CD4-positive, alpha-beta T cell treated with Interleukin-4 for 1 hour (primary cell): Measurements from ENCODE around the gene G6PC1.
"Not testable (repeated sequence)": the region's sequence is repeated elsewhere in the genome, so short reads cannot be mapped to it uniquely, and the experiment has no call there.

Experiments used
- DNase-seq, 2 donors: peaks; one replicate each; pipeline ENCODE4 v3.0.0-alpha.2; 2020 to 2022

G6PC1 gene

DNA sequence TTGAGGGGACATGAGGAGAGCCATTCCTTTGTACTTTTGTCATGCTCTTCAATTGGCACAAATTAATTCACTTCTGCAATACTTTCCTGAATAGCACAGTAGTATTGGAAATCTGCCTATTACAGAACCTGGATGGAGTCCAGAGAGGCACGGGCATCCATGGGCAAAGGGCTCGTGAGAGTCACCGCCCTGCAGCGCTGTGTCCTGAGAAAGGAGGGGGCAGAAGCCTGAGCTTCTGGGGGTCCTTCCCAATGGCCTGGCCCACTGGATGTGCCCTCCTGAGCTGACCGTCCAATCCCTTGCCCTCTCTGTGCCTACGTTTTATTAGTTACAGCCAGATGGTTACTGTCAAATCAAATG lies 3.5 kb downstream of the G6PC1 start:
- no peak for DNase-seq

DNA sequence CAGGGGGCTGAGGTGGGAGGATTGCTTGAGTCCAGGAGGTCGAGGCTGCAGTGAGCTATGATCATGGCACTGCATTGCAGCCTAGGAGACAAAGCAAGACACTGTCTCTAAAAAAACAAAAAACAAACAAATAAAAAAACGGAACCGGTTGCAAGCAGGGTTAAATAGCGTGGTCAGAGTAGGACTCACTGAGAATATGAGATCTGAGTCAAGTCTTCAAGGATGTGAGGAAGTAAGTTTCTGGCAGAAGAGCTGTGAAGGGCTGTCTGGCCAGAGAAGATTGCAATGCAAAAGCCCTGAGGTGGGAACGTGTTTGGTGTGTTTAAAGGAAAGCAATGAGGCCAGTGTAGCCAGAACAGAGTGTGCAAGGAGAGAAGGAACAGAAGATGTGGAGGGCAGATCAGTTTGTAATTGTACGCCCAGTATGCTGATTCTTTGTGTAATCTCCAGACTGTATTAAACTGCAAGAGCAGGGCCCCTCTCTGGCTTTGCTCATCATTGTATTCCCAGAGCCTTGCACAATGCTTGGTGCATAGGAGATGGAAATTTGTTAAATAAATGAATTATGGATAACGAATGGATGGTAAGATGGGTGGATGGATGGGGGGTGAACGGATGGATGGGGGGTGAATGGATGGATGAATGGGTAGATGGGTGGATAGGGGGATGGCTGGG lies 6.3 kb downstream of the G6PC1 start:
- DNase-seq, result no peak

DNA sequence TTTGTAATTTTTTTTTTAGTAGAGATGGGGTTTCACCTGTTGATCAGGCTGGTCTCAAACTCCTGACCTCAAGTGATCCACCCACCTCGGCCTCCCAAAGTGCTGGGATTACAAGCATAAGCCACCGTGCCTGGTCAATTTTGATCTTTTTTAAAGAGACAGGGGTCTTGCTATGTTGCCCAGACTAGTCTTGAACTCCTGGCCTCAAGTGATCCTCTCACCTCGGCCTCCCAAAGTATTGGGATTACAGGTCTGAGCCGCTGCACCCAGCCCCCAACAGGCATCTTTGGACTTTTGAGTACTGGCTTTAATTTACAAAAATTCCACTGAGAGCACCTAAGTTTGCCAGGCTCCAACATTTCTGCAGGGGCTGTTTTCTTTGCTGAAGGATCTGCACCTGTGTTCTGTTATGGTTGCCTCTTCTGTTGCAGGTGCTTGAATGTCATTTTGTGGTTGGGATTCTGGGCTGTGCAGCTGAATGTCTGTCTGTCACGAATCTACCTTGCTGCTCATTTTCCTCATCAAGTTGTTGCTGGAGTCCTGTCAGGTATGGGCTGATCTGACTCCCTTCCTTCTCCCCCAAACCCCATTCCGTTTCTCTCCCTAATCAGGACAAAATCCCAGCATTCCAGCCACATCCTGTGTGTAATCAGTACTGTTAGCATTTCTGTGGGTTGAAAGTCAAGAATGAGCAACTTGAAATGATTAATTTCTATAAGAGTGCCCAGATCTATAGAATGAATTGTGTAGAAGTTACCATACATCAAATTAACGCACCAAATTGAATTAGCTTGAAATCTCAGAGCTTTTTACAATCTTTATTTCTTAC lies 8.5 kb downstream of the G6PC1 start:
- DNase-seq, result no peak

DNA sequence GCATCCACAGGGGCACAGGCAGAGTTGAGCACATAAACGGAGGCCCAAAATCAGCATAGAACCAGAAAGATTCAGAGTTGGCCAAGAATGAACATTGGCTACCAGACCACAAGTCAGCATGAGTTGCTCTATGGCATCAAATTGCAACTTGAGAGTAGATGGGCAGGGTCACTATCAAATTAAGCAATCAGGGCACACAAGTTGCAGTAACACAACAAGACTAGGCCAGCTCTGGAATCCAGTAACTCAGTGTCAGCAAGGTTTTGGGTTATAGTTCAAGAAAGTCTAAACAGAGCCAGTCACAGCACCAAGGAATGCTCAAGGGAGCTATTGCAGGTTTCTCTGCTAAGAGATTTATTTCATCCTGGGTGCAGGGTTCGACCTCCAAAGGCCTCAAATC lies 12.9 kb downstream of the G6PC1 start:
- DNase-seq, result no peak

DNA sequence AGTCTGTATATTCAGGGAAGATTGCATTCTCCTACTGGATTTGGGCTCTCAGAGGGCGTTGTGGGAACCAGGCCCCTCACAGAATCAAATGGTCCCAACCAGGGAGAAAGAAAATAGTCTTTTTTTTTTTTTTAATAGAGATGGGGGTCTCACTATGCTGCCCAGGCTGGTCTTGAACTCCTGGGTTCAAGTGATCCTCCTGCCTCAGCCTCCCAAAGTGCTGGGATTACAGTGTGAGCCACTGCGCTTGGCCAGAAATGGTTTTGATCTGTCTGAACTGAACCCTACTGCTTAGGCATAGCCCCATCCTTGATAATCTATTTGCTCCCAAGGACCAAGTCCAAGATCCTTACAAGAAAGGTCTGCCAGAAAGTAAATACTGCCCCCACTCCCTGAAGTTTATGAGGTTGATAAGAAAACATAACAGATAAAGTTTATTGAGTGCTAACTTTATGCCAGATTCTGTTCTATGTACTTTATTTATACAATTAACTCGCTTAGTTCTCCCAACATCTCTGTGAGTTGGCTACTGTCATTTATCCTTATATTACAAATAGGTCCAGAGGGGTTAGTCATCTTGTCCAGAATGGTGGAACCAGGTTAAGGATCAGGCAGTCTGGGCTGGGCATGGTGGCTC lies 13.5 kb downstream of the G6PC1 start:
- DNase-seq, result no peak

DNA sequence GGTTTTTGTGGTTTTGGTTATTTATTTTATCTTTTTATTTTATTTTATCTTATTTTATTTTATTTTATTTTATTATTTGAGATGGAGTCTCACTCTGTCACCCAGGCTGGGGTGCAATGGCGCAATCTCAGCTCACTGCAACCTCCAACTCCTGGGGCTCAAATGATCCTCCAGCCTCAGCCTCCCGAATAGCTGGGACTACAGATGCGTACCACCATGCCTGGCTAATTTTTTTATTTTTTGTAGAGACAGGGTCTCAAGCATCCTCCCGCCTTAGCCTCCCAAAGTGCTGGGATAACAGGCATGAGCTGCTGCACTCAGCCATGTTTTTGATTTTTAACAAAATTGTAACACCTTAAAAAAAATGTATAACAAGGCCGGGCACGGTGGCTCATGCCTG lies 14.7 kb downstream of the G6PC1 start:
- not testable (repeated sequence) for DNase-seq

DNA sequence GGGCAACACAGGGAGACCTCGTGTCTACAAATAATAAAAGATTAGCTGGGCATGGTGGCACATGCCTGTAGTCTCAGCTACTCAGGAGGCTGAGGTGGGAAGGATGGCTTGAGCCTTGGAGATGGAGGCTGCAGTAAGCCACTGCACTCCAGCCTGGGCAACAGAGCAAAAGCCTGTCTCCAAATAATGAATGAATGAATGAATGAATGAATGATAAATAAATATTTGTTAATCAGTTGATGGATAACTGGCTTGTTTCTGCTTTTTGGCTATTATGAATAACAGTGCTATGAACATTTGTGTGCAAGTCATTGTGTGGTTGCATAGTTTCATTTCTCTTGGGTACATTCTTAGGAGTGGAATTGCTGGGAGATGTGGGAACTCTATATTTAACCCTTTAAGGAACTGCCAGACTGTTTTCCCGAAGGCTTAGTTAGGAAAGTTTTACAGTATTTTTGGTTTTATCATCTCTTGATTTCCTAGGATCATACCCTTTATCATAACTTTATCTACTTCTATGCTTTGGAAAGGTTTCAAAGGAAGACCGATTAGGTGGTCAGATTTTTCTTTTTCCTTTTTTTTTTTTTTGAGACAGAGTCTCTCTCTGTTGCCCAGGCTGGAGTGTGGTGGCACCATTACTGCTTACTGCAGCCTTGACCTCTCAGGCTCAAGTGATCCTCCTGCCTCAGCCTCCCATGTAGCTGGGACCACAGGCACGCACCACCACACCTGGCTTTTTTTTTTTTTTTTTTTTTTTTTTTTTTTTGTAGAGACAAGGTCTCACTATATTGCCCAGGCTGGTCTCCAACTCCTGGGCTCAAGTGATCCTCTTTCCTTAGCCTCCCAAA lies 16.0 kb downstream of the G6PC1 start:
- not testable (repeated sequence) for DNase-seq

DNA sequence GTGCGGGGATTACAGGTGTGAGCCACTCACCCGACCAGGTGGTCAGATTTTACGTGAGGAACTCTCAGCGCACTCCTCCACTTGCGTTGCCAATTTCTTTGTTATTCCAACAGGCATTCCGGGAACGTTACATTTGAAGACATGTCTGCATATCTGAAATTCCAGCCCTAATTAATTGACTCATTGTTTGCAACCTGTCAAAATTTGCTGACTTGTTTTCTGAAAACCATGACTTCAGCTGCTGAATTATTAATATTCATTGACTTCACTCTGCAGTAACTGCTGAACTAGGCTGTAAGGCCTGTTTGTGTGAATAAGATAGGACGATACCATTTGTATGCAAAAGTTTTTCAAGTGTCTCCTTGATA lies 16.6 kb downstream of the G6PC1 start:
- no peak for DNase-seq

DNA sequence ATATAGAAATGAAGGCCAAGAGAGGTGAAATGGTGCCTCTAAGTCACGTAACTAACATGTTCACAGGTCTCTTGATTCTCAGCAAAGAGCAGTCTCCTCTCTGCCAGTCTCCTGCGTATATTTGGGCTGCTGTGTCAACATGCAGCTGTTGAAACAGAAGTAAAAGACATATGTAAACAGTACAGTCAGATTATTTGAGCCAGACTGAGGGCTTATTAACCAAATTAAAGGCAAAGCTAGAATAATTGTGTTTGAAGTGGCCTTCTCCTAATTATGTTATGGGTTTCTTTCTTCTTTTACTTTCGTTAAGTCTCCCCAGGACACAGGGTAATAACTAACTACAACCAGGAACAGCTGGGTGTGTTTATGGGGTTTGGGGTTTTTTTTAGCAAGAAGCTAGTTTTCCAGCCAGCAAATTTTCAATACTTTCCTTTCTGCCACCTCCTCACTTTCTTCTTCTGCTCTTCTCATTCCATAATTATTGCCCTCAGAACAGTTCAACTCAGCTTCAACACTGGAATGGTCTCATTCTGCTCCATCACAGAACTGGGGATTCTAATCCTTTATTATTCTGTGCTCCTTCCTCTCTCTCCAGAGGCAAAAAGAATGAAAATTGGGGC lies 18.4 kb downstream of the G6PC1 start:
- DNase-seq, result no peak

DNA sequence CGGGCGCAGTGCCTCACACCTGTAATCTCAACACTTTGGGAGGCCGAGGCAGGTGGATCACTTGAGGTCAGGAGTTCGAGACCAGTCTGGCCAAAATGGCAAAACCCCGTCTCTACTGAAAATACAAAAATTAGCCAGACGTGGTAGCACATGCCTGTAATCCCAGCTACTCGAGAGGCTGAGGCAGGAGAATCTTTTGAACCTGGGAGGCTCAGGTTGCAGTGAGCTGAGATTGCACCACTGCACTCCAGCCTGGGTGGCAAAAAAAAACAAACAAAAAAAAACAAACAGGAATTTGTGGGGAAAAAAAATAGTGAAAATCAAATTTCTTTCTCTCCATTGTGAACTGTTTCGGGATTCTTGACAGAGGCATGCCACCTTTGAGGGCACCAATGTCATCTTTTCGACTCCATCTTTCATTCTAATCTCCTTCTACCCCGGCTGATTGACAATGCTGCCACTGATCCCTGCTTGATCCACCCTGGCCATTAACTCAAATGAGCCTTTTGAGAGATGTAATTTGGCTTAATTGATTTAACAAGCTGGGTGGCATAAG lies 19.0 kb downstream of the G6PC1 start:
- not testable (repeated sequence) for DNase-seq

DNA sequence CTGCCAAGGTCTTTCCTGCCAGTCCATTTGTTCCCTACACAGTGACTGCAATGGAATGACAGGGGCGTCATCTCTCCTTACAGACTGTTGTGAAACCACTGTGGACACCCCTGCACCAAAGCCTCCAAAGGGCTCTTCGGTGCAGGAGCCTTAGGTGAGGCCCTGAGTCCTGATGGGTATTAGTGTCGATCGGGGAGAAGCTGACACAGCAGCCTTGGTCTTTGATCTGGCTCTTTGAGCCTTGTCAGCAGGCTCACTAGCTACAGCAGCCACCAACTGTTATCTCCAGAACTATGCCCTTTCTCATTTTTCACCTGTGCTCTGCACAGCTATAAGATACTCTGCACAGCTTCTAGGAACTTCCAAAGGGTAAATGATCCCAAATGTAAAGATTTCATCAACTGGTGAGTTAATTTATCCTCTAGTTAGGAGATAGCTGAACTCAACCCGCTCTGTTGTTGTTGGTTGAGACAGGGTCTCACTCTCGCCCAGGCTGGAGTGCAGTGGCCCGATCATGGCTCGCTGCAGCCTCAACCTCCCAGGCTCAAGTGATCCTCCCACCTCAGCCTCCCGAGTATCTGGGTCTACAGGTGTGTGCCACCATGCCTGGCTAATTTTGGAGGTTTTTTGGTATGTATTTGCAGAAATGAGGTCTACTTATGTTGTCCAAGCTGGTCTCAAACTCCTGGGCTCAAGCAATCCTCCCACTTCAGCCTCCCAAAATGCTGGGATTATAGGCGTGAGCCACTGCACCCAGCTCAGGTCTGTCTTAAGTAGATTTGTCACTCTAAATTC lies 19.7 kb downstream of the G6PC1 start:
- no peak for DNase-seq

DNA sequence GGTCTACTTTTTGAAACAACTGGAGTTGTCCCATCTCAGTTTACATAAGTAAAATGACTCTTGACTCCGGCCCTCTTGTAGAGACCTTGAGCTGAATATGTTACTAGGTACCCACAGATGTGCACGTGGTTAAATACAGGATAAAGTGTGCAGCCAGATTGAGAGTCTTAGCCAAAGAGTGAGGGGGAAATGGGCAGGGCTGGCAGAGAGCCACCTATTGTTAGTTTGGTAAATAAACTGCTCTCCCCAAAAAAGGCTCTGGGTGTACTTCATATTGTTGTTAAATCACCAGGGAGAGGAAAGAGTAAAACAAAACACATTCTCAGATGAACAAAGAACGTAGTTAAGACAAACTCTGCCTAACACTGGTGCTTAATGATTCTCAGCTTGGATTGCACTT lies 20.3 kb downstream of the G6PC1 start:
- DNase-seq, result no peak

DNA sequence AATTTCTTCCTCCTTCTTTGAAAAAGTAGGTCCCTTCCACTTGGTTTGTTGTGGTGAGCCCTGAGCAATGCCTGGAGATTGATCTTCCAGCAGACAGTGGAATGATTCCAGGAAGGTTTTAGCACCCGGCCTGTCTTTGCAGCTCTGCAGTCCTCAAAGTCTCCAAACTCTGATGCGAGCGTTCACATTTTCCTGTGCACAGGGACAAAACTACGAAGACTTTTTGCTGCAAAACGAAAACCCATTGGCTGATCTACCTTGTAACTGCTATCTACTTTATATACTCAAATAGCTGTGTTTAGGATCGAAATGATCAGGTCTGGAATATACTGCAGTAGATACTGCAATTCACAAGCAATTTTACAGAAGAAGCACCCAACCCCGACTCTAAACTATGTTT lies 21.7 kb downstream of the G6PC1 start:
- no peak for DNase-seq

DNA sequence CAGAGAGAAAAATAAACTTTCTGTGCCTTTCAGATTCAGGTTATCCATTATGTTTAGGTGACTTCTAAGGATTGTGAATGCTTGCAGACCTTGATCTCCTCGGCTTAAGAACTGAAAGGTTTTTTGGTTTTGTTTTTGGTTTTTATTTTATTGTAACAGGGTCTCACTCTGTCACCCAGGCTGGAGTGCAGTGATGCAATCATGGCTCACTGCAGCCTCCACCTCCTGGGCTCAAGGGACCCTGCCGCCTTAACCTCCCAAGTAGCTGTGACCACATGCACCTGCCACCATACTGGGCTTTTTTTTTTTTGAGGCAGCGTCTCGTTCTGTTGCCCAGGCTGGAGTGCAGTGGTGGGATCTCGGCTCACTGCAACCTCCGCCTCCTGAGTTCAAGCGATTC lies 22.9 kb downstream of the G6PC1 start:
- DNase-seq, result not testable (repeated sequence)

DNA sequence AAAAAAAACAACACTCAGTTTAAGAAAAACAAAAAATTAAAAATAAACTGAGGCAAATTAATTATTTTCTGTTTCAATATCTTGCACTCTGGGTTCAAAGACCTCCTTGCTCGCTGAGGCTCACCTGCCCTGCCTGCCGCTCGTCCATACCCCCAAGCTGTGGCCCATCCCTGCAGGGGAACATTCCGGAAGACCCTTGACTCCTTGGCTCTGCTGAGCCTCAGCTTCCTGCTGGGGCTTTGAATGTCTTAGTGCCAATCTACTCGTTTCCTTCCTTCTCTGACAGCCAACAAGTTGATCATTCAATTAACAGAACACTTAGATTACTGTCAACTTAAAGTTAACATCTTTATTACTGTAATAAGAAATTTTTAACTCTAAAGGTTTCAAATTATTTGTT lies 24.3 kb downstream of the G6PC1 start:
- no peak for DNase-seq

DNA sequence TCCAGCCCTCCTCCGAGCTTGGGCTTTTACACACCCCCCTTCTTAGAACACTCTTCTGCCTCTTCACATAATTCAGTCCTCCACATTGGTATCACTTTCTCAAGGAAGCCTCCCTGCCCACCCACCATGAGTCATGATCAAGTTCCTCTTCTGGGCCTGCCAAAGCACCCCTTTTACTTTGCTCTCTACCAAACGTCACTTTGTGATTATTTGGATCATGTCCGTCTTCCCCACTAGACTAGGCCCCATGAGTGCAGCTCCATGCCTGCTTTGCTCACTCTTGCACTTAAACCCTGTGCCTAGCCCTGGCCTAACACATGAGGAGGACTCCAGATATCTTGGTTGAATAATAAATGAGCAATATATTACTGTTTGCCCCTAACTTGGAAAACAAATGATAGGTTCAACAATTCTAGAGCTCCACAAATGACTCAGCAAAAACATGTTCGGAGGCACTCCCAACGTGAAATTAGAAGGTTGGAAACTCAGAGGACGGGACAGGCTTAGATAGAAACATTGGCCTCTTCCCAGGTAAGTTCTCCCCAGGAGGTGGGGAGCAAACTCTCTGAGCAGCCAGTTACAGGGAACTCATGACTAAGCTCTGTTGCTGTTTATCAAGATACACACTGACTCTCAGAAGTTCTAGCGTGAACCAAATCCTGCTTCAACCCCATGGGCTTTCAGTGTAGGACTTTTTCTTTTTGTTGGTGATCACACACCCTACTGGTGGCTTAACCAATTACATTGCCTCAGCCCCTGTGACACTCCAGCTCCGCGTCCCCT lies 28.3 kb downstream of the G6PC1 start:
- DNase-seq, result peak; percentile 11 to 70

DNA sequence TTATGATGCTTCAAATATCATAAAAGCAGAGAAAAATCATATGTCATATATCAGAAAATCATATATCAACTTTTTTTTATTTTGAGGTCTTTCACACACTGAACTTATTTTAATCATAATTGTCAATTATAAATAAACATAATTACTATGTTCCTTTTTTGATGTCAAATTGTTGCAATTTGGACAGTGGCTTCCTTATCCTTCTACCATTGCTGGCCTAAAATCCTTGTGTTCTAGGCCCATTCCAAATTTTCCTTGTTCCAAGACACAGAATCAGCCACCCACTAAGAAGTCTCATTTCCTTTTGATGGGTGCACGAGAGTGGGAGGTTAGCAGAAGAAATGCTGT lies 28.9 kb downstream of the G6PC1 start:
- no peak for DNase-seq

DNA sequence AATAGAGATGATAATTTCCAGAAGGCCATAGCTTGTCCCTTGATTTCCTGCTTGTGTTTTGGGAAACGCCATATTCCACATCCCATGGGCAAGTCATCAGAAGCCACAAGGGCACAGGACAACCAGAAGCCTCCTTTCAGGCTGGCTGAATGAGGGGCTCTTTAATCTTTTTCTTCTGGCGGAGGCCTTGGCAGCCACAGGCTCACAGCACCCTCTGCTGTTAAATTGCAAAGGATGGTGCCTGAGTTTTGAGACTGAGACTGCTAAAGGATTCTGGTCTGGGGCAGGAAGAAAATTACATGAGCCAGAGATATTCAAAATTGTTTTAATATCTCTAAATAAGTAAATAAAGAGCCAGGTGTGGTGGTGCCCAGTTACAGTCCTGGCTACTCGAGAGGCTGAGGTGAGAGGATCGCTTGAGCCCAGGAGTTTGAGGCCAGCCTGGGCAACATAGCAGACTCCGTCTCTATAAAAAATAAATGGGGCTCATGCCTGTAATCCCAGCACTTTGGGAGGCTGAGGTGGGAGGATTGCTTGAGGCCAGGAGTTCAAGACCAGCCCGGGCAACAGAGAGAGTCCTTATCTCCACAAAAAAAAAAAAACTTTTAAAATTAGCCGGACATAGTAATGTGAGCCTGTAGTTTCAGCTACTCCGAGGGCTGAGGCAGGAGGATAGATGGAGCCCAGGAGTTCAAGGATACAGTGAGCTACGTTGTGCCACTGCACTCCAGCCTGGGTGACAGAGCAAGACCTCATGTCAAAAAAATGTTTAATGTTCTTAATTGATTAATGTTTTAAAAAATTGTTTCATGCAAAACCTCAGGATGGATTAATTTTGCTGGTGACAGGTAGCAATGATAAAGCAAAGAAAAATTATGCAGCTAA lies 37.4 kb downstream of the G6PC1 start:
- peak; percentile 13 to 29 for DNase-seq

DNA sequence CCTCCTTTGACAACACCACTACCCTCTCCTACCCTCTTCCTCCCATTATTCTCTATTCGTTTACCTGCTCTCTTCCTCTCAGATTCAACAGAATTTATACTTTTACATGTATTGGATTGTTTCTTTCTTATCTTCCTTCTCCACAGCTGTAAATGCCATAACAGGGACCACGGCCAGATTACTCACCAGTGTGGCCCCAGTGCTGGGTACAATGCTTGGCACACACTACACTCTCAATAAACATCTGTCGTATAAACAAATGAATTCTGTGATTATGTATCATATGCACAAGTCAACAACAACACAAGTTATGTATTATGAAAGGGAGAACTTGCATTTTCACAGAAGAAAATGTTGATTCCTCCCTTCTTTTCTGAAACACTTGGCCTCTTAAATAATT lies 43.6 kb downstream of the G6PC1 start:
- DNase-seq, result no peak

DNA sequence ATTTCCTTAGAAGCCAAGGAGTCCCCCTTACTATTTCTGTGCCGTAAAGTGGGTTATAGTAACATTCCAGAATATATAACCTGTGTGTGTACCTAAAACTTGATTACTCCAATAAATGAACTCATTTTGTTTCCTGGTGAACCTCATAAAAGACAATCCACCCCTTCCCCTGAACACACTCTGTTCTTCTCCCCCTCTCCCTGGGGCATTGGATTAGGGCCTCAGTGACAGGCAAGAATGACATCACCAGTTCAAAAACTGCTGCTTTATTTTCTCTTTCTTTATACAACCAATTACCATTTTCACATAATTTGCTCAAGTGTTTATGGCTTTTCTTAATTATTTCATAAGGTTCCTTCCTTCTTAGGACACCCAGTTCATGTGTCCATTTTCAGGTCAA lies 46.2 kb downstream of the G6PC1 start:
- no peak for DNase-seq
